GM18858 (cell line): ENCODE data around the gene SSR4.

Source experiments
- ATAC-seq: cut with Tn5 transposase; IDR thresholded peaks from one replicate; pipeline ENCODE4 v1.9.1; 2021; ENCODE audit not compliant: unreplicated experiment

The SSR4 gene

DNA sequence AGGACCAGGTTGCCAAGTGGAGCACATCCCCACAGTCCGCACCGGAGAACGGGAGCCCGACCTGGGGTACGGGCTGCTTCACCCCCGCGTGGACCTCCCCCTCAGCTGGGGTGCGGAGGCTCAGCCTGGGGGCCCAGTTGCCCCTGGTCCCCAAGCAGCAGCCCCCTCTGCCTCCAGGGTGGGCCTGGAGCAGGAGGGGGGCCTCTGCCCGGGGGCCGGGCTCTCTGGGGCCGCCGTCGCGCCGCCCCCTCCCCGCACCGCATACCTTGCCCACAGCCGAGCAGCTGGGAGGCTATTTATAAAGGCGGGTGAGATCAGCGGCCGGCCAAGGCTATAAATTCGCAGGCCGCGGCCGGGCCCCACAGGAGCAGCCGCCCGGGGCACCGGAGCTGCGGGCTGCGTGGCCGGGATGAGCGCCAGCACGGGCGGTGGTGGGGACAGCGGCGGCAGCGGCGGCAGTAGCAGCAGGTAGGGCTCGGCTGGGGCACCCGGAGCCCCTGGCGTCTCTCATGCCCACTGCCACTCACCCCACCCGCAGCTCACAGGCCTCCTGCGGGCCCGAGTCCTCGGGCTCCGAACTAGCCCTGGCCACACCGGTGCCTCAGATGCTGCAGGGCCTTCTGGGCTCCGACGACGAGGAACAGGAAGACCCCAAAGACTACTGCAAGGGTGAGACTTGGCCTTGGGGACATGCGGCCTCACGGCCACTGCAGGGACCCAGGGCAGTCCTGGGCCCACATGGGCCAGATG lies 13.6 kb upstream of the SSR4 start, which contains the start of gene SRPK3:
SRPK3 (plus strand) TSS at position 364 of the 750 bp plus-strand sequence; CDS start at position 410, 46 bp downstream.
- ATAC-seq: no peak

DNA sequence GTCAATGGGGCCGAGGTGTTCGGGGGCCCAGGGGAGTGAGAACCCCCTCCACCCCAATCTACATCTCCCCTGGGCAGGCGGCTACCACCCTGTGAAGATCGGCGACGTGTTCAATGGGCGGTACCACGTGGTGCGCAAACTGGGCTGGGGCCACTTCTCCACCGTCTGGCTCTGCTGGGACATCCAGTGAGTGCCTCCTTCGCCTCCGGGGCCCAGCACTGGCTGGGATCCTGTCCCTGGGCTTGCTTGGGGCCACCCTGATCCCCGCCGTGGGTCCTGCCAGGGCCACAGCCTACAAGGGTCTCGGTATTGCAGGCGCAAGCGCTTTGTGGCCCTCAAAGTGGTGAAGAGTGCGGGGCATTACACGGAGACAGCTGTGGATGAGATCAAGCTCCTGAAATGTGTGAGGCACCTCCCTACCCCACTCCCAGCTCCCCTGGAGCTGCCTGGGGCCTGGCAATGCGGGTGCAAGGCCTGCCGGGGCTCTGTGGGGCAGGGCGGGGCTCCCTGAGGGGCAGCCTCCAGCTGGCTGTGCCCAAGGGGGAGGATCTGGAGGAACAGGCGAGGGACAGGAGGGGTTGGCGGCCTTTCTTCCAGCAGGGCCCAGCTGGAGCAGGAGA lies 12.9 kb upstream of the SSR4 start:
- ATAC-seq: no peak

DNA sequence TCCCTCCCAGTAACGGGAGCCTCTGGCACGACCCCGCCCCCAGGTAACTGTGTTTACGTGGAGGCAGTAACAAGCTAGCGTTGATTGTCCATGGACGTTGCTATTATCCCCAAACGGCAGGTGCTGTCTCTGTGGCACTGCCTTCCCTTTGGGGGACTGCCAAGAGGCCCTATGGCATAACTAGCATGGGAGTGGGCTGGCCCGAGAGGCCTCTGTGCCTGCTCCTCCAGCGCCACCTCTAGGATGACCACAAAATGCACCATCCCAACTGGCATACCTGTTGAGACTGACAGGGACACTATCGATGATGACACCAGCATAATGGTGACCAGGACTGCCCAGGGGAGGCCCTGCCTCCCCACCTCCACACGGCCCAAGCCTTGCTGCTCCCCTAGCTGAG lies 12.2 kb upstream of the SSR4 start:
- ATAC-seq: no peak

- no peak for ATAC-seq
Measured at GRCh38 chrX:153782871-153783270, 11.6 kb upstream of the SSR4 start.

DNA sequence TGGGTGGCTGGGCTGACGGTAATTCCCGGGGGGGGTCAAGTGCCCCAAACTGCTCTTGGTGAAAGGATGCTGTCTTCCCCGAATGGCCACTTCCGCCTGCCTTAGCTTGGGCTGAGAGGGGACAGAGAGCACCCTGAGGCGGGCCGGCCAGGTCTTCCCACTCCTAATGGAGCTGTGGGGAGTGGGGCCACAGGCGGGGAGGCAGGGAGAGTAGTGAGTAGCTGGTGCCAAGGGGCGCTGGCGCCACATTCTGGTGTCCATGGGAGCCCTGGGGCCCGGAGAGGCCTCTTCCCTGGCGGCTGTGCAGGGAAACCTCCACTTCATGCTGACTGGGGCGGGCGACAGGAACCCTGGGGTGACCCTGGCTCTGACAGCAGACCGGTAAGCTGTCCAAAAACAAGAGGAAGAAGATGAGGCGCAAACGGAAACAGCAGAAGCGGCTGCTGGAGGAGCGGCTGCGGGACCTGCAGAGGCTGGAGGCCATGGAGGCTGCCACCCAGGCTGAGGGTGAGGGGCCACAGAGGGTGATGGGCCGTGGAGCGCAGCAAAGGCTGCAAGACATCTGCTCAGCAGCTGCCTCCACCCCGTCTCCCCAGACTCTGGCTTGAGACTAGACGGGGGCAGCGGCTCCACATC lies 11.0 kb upstream of the SSR4 start:
- no peak for ATAC-seq

DNA sequence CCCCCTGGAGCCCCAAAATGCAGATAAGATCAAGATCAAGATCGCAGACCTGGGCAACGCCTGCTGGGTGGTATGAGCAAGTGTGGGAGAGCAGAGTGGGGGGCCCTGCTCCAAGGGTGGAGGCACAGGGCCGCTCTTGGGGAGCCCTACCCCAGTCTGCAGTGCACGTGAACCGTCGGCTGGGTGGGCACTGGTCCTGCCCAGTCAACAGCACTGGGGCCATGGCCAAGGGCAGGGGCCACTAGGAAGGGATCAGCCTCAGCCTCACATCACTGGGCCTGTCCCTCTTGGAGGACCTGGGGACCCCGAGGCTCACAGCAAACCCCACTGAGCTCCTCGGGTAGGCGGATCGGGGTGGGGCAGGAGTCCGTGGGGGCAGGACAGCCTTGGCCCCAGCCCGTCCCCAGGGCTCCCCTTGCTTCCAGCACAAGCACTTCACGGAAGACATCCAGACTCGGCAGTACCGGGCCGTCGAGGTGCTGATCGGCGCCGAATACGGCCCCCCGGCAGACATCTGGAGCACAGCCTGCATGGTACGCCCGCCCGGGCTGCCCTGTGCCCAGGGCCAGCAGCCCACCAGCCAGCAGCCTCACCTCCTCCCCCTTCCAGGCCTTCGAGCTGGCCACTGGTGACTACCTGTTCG lies 10.0 kb upstream of the SSR4 start:
- no peak for ATAC-seq

DNA sequence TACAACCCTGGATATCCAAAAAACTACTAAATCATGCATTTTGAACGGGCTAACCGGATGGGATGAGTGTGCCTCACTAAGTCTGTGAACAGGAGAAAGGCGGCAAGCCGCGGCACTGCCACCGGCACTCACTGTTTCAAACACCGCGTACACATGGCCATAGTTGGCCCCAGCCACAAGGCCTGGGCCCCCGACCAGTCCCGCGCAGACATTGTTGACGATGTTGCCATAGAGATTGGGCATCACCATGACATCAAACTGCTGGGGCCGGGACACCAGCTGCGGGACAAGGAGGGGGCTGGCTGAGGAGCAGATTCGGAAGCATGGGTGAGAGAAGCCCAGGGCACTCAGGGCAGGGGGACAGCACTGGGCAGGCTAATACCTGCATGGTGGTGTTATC lies 7.8 kb upstream of the SSR4 start:
- no peak for ATAC-seq

DNA sequence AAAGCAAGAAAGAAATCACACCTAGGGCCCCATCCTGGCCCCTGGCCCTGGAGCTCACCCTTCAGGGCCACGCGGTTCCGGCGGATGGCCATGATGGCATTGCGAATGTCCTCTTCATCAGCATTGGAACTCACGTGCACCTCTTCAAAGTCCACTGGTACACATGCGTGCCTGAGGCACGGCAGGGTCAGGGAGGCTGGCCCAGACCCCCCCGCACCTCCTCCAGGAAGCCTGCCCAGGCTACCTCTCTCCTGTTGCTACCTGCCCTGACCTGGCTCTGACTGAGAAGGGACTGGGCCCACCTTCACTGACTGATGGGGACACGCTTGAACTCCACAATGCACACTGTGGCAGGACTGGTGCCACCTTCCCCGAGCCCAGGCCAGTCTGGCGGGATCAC lies 4.8 kb upstream of the SSR4 start:
- ATAC-seq: no peak

- no peak for ATAC-seq
Measured at GRCh38 chrX:153791104-153791852, 3.2 kb upstream of the SSR4 start.

GRCh38 chrX:153792368-153792767 lies 2.1 kb upstream of the SSR4 start:
- no peak for ATAC-seq

DNA sequence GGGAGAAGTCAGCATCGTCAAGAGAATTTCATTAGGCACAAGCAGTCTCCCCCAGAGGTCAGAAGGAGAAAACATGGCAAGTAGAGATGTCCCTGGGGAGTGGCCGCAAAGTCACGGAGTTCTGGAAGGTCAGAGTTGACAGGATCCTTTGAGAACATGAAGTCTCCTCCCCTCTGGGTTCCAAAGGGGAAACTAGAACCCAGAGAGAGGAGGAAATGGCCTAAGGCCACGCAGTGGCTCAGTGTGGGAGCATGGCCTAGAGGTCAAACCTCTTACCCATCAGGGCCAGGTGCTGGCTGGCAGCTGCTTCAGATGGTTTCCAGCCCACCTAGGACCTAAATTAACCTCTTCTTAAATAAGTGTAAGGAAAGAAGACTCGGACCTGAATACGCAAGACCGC lies 1.2 kb upstream of the SSR4 start:
- ATAC-seq: no peak

DNA sequence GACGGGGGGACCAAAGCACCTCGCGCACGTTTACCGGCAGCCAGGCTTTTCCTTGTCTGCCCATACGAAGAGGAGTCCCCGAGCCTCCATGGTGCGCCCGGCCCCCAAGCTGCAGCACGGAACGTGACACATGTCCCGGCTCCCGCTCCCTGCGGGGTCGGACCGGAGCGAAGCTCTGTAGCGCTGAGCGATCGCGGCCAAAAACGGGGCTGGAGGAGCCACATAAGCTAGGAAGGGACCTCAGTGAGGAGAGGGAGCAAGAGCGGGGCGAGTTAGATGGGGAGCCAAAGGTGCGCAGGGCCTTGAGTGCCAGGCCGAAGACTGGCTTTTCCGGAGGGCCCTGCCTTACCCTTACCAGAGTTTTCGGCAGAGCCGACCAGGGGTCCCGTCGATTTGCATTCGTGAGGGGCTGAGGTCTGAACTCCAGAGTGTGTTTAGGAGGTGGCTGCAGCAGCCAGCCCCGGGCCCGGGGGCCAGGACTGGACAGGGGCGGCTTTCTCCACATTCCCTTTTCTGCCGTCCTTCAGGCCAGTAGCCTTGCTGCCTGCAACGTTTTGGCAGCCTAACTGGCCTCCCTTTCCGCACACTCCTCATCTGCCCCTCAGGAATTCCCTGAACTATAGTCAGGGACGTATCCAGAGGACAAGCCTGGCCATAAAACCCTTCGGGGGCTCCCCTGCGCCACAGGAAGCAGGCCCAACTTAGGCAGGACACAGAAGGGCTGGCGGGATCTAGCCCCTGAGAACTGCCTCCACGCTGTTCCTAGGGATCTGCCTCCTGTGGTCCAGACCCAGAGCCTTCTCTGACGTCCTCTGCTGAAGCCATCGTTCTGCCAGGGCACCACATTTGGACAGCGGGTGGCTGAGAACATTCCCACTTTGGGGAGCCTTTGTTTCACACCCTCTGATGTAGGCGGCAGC lies 689 bp downstream of the SSR4 start:
- ATAC-seq: no peak

DNA sequence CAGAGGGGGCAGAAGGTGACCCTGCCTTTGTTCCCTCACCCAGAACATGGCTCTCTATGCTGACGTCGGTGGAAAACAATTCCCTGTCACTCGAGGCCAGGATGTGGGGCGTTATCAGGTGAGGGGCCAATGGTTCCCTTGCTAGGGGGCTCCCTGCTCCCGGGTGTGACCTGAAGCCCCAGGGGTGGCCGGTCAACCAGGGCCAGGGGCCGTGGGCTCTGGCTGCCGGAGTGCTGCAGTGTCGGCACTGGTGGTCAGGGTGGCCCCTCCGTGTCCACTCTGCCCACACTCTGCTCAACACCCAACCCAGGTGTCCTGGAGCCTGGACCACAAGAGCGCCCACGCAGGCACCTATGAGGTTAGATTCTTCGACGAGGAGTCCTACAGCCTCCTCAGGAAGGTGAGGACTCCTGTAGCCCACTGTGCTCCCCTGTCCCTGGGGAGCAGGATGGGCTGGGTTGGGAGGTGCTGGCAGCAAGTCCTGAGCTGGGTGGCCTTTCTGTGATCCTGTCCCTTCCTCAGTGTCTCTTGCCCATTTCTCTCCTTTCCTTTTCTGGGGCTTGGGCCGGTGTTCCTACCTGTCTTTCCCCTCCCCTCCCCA lies 3.0 kb downstream of the SSR4 start:
- ATAC-seq: no peak

DNA sequence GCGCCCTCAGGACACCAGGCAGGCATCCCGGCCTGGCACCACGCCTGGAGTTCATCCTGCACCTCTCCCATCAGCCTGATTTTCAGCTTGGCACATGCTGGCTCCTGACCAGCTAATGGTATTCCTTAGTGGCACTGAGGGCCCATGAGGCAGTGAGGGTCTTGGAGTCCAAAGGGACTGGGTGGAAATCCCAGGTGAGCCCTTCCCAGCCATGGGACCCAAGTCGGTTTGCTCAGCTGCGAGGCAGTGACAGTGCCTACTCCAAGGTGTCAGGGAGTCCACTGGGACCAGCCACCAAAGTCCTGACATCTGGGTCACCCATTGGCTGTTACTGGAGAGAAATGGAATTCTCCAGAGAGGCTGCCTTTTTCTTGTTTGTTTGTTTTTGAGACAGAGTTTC lies 4.9 kb downstream of the SSR4 start:
- no peak for ATAC-seq

DNA sequence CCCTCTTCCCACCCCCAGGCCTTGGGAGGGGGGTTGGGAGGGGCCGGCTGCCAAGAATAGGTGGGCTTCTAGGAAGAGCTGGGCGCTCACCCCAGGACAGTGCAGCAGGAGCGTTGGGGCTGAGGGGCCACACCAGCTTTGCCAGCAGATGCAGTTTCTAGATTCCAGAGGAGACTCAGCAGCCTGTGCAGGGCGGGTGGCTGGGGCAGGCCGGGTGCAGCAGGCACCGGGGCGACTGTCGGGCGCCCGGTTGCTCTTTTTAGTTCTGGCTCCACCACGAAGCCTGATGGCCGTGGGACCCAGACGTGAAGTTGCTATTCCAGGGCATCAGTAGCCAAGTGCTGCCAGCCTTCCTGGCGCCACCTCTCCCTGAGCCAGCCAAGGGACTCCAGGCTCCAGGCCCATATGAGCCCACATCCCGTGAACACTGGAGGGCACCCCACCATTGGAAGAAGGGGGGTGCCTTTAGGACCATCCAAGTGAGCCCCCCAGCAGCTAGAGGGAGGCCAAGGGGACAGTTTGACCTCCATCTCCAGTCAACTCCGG lies 5.8 kb downstream of the SSR4 start:
- ATAC-seq: no peak

GRCh38 chrX:153800746-153801145 lies 6.3 kb downstream of the SSR4 start:
- ATAC-seq: no peak

DNA sequence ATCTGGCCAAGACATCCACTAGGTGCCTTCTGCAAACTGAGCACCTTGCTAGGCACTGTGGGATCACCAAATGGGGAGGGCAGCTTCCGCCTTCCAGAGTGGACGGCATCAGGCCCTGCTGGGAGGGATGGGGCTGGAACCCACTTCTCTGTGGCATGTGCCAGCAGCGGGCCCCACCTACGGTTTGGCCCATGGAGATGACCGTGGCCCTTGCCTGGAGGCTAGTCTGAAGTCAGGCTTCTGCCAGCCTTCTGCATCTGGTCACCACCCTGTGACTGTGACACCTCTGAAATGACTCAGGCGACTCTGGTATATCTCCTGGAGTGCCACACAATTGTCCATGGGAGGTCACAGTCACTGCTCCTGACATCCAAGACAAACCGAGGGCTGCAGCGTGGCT lies 7.2 kb downstream of the SSR4 start:
- no peak for ATAC-seq

GRCh38 chrX:153802513-153803045 lies 8.1 kb downstream of the SSR4 start:
- no peak for ATAC-seq
